GM12872 (cell line): ENCODE results near the gene NELL1.

ENCODE experiments used
- CTCF ChIP-seq: IDR thresholded peaks from 3 replicates; pipeline ENCODE4 v1.5.1; 2011; ENCODE audit warnings: low read depth, mild to moderate bottlenecking, low read length, moderate library complexity; ENCODE audit not compliant: insufficient read depth

Gene NELL1

GRCh38 chr11:21350613-21351012 lies 681.2 kb downstream of the NELL1 start:
- no peak for TF ChIP-seq CTCF

- TF ChIP-seq CTCF, result no peak
These were observed 684.0 kb downstream of the NELL1 start for GRCh38 chr11:21353425-21353824.

- TF ChIP-seq CTCF, result no peak
These were observed 695.7 kb downstream of the NELL1 start for GRCh38 chr11:21364866-21365624.

- no peak for TF ChIP-seq CTCF
These were observed 700.6 kb downstream of the NELL1 start for GRCh38 chr11:21369947-21370346.

GRCh38 chr11:21371044-21371443 lies 701.7 kb downstream of the NELL1 start:
- TF ChIP-seq CTCF, result no peak

- TF ChIP-seq CTCF, result no peak
These were observed 703.3 kb downstream of the NELL1 start for GRCh38 chr11:21372672-21373071.

GRCh38 chr11:21374376-21374775 lies 705.0 kb downstream of the NELL1 start:
- TF ChIP-seq CTCF, result no peak
